Measurements from ENCODE around the gene FOS. TPM values are rescaled to one million over a fixed set of nuclear protein-coding genes. Genes with fewer than 3 reads are reported as not detected.
A peak's percentile ranks its signal among the peaks of the same experiment; 100 is the strongest.

Gene FOS
- total and polyA plus RNA-seq, 12 donors, result 47.9 to 393 (median 118) TPM

- Histone ChIP-seq H3K9me3 (replicated peaks in 1 of 3) (no peaks in the 10 kb centered on the region), H3K4me1 (replicated peaks in 1 of 2) (peaks cover 8 to 16% of the 10 kb centered on the region in 2 donors), H3K27ac (no peak overlapping the region), H3K36me3 (replicated peaks in 1 of 2) (no peaks in the 10 kb centered on the region), H3K4me3 (no peak overlapping the region), H3K27me3 (no peaks in the 10 kb centered on the region)
- intact Hi-C loops (cut with DNase I), result no loop called here
- WGBS, 4 donors, result 94 to 97% (median 95%) methylated on average over 6 to 7 of the region's 7 CpGs
- TF ChIP-seq CTCF (IDR thresholded peaks at IDR 0.05) (no peak), POLR2A (IDR thresholded peaks at IDR 0.05) (no peak)
- peak in 2 of 7 donors; percentile 11 to 51 for DNase-seq
Measured at GRCh38 chr14:75292886-75293285, 14.3 kb downstream of the FOS start.

- Histone ChIP-seq H3K4me3 (peak overlapping the region in 3 of 4 donors; percentile 8 to 84 (median 38)), H3K9me3 (replicated peaks in 1 of 3) (no peaks in the 10 kb centered on the region), H3K4me1 (replicated peaks in 1 of 2) (peaks cover 8 to 26% of the 10 kb centered on the region in 2 donors), H3K27ac (peak overlapping the region; percentile 82 to 99 (median 89)), H3K27me3 (no peaks in the 10 kb centered on the region), H3K36me3 (replicated peaks in 1 of 2) (no peaks in the 10 kb centered on the region)
- WGBS, 4 donors, result 0 to 1% (median 0%) methylated on average over 13 to 59 of the region's 59 CpGs
- intact Hi-C loops (cut with DNase I), result loop anchor here in 1 of 2 donors (2.0 kb wide), 1 partner anchor 161 kb away; no protein-coding TSS in a partner anchor
- peak; percentile 13 to 68 for TF ChIP-seq POLR2A (IDR thresholded peaks at IDR 0.05)
- no peak for TF ChIP-seq CTCF (IDR thresholded peaks at IDR 0.05)
- DNase-seq, result peak; percentile 96 to 98 (median 97)
Measured at GRCh38 chr14:75293920-75294648, 15.5 kb downstream of the FOS start.

- no peaks in the 10 kb centered on the region for H3K27me3 ChIP-seq
- H3K4me1 ChIP-seq (replicated peaks in 1 of 2), result peaks cover 11 to 30% of the 10 kb centered on the region in 2 donors
- H3K9me3 ChIP-seq (replicated peaks in 1 of 3), result no peaks in the 10 kb centered on the region
- no peak for TF ChIP-seq POLR2A (IDR thresholded peaks at IDR 0.05)
- peak in 5 of 6 experiments; percentile 16 to 45 (median 27) for TF ChIP-seq CTCF (IDR thresholded peaks at IDR 0.05)
- DNase-seq, result no peak
- intact Hi-C loops (cut with DNase I), result loop anchor here in 1 of 2 donors (2.0 kb wide), 1 partner anchor 162 kb away; no protein-coding TSS in a partner anchor
- no peaks in the 10 kb centered on the region for H3K36me3 ChIP-seq (replicated peaks in 1 of 2)
- peak overlapping the region; percentile 82 to 99 (median 87) for H3K27ac ChIP-seq
- 0 to 1% (median 0%) methylated on average over 6 to 9 of the region's 9 CpGs for WGBS, 4 donors
- peak overlapping the region in 3 of 4 donors; percentile 8 to 84 (median 38) for H3K4me3 ChIP-seq
Measured at GRCh38 chr14:75294649-75295033, 16.0 kb downstream of the FOS start.

- peak overlapping the region in 3 of 4 donors; percentile 8 to 84 (median 38) for H3K4me3 ChIP-seq
- H3K27me3 ChIP-seq, result no peaks in the 10 kb centered on the region
- WGBS, 4 donors, result 0 to 2% (median 2%) methylated on average over 13 to 18 of the region's 18 CpGs
- intact Hi-C loops (cut with DNase I), result loop anchor here in 1 of 2 donors (2.0 kb wide), 1 partner anchor 162 kb away; no protein-coding TSS in a partner anchor
- DNase-seq, result peak; percentile 59 to 83 (median 75)
- H3K4me1 ChIP-seq (replicated peaks in 1 of 2), result peaks cover 14 to 34% of the 10 kb centered on the region in 2 donors
- TF ChIP-seq CTCF (IDR thresholded peaks at IDR 0.05) (no peak), POLR2A (IDR thresholded peaks at IDR 0.05) (peak in 1 of 2 donors; percentile 32)
- no peaks in the 10 kb centered on the region for H3K9me3 ChIP-seq (replicated peaks in 1 of 3)
- peak overlapping the region; percentile 82 to 99 (median 87) for H3K27ac ChIP-seq
- no peaks in the 10 kb centered on the region for H3K36me3 ChIP-seq (replicated peaks in 1 of 2)
Measured at GRCh38 chr14:75295061-75295461, 16.4 kb downstream of the FOS start.
